ENCODE results near the gene ZNF185.

ZNF185 gene

DNA sequence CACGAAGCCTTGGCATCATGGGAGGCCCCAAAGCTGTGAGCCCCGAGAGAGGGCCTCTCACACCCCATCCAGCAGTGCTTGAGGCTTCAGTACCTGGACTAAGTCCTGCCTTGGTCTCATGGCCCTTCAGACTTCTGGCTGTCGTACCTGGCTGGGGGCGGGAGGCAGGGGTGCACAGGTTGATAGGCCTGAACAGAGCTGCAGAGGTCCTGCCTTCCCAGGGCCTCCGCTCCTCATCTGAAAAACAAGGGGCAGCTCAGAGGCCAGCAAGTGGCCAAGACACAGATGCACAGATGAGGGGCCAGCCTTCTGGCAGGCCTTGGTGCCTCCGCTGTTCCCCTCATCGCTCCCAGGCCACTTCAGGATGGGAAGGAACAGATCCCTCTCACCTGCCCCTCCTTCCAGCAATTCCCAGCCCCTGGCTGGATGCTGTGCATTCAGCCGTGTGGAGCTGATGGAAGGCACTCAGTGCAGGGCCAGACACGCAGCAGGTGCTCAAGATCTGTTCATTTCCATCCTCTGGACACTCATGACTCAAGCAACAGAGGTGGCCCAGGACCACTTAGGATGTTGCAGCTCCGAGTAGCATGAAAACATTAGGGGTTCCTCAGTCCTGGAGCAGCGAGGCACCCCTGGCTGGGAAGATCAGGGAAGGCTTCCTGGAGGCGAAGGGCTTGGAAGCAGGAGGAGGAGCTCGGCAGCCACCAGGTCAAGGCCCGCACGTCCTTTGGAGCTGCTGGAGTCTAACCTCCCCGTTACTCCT lies 1.4 kb downstream of the ZNF185 start:
- TF ChIP-seq FOXP2 (optimal IDR thresholded peaks at IDR 0.05; ENCODE audit: control extremely low read depth, extremely low read length, insufficient read depth) (no peak), POLR2AphosphoS5 (IDR thresholded peaks at IDR 0.05; ENCODE audit: borderline replicate concordance, low read depth, low read length) (no peak), EZH2 (IDR thresholded peaks at IDR 0.05) (no peak)
- H3K4me3 ChIP-seq: no peak overlapping the region
- H3K36me3 ChIP-seq (ENCODE audit: insufficient read depth, low read length): no peaks in the 10 kb centered on the region
- no peaks in the 10 kb centered on the region for H3K9me3 ChIP-seq (ENCODE audit: low read depth, low read length)
- no peak overlapping the region for H3K27ac ChIP-seq
- no peak for DNase-seq (ENCODE audit: low read depth, low spot score)
- H3K9ac ChIP-seq (ENCODE audit: insufficient read length): no peak overlapping the region

DNA sequence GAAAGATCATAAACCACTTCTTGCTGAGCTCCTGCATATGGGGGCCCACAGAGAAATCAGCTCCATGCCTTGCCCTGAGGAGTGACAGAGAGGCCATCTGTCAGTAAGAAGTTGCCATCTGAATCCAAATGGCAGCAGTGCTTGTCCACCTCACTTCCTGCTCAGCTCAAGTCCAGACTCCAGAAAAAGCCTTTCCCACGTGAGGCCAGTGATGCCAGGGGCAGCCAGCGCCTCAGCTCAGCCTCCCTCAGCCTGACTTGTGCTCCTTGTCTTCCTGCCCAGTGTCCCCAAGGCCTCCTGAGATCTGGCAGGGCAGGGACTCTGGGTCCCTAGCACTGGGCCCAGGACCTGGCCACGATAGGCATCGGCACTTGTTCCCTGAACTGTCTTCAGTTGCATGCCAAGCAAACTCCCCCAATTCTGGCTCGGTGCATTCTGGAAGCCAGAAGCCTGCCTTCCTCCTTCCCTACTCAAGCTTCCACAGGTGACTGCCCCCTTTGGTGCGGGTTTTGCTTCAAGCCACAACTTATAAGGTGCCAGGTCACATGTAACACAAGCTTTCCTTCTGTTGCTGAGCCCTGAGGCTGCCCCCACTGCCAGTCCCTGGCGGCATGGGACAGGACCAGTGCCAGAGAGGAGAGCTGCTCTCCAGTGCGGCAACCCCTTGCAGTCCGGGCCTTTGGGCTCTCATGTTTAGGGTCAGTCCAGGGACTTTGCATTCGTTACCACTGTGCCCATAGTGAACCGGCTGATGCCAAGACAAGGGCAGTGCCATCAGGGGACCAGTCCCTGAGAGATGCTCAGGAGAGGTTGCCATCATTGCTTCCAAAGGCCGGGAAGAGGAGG lies 2.2 kb downstream of the ZNF185 start:
- Histone ChIP-seq H3K9ac (ENCODE audit: insufficient read length) (no peak overlapping the region), H3K27ac (no peak overlapping the region), H3K36me3 (ENCODE audit: insufficient read depth, low read length) (no peaks in the 10 kb centered on the region), H3K9me3 (ENCODE audit: low read depth, low read length) (no peaks in the 10 kb centered on the region), H3K4me3 (no peak overlapping the region)
- no peak for DNase-seq (ENCODE audit: low read depth, low spot score)
- no peak for TF ChIP-seq POLR2AphosphoS5 (IDR thresholded peaks at IDR 0.05; ENCODE audit: borderline replicate concordance, low read depth, low read length)

DNA sequence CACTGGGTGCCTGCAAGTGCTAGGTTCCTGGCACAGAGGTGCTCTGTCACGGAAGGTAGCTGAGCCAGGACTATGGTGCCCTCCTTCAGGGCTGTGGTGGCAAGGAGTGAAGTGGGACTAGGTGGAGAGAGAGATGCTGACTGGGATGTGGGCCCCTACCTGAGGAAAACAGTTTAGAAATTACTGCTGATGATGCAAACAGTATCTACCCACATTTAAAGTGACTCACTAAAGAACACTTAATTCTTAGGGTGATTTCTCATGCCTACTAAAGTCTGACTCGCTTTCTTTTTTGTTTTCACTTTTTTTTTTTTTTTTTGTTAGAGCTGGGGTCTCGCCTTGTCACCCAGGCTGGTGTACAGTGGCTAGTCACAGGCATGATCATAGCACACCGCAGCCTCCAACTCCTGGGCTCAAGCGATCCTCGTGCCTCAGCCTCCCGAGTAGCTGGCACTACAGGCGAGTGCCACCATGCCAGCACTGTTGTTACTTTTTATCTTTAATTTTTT lies 3.1 kb downstream of the ZNF185 start:
- Histone ChIP-seq H3K27ac (no peak overlapping the region), H3K4me3 (no peak overlapping the region), H3K9me3 (ENCODE audit: low read depth, low read length) (no peaks in the 10 kb centered on the region), H3K9ac (ENCODE audit: insufficient read length) (no peak overlapping the region), H3K36me3 (ENCODE audit: insufficient read depth, low read length) (no peaks in the 10 kb centered on the region)
- TF ChIP-seq FOXP2 (optimal IDR thresholded peaks at IDR 0.05; ENCODE audit: control extremely low read depth, extremely low read length, insufficient read depth): no peak
- no peak for TF ChIP-seq POLR2AphosphoS5 (IDR thresholded peaks at IDR 0.05; ENCODE audit: borderline replicate concordance, low read depth, low read length)
- no peak for TF ChIP-seq EZH2 (IDR thresholded peaks at IDR 0.05)
- no peak for DNase-seq (ENCODE audit: low read depth, low spot score)

DNA sequence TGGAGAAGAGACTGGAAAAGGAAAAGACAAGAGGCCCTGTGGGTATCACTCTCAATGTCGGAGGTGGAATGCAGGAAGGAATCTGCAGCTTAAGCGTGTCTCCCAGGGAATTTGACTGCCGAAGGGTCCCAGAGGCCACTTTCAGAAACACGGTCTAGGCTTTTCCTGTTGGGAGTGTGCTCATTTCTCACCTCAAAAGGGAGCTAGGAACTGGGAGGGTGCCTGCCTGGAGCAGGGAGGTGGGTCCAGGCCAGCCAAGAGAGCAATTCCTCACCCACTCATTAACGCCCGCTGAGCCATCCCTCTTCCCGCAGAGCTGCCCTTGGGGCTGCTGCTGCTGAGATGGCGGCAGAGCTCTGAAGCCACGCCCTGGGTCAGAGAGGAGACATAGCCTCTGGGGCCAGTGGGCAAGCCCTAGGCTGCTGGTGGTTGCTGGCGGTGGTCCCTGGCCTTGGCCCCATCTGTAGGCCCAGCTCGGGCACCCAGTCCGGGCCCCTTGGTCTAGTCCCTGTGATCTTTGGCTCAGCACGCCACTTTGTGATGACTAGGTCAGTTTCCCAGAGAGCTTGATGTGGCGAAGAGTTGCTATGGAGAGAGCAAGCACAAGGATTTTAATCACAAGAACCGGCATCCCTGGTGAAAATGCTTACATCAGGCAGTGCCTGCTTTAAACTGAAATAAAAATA lies 4.1 kb downstream of the ZNF185 start:
- H3K9me3 ChIP-seq (ENCODE audit: low read depth, low read length): no peaks in the 10 kb centered on the region
- no peak for DNase-seq (ENCODE audit: low read depth, low spot score)
- no peak overlapping the region for H3K9ac ChIP-seq (ENCODE audit: insufficient read length)
- no peak overlapping the region for H3K27ac ChIP-seq
- no peak overlapping the region for H3K4me3 ChIP-seq
- H3K36me3 ChIP-seq (ENCODE audit: insufficient read depth, low read length): no peaks in the 10 kb centered on the region
- no peak for TF ChIP-seq POLR2AphosphoS5 (IDR thresholded peaks at IDR 0.05; ENCODE audit: borderline replicate concordance, low read depth, low read length)
- TF ChIP-seq FOXP2 (optimal IDR thresholded peaks at IDR 0.05; ENCODE audit: control extremely low read depth, extremely low read length, insufficient read depth): no peak
- no peak for TF ChIP-seq EZH2 (IDR thresholded peaks at IDR 0.05)

DNA sequence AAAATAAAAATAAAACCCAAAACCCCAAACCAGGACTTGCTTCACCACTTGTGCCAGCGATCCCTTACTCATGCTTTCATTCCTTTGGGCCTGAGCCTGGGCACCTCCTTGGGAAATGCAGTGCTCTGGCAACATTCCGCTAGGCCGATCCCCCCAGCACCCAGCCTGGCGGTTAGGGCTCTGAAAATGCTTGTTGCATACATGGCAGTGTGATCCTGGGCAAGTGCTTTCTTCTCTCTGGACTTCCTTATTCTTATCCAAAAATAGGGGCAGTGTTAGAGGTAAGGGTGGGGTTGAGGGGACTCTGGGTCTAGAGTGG lies 4.6 kb downstream of the ZNF185 start:
- DNase-seq (ENCODE audit: low read depth, low spot score): no peak
- Histone ChIP-seq H3K9me3 (ENCODE audit: low read depth, low read length) (no peaks in the 10 kb centered on the region), H3K9ac (ENCODE audit: insufficient read length) (no peak overlapping the region), H3K36me3 (ENCODE audit: insufficient read depth, low read length) (no peaks in the 10 kb centered on the region), H3K27ac (no peak overlapping the region), H3K4me3 (no peak overlapping the region)
- TF ChIP-seq POLR2AphosphoS5 (IDR thresholded peaks at IDR 0.05; ENCODE audit: borderline replicate concordance, low read depth, low read length) (no peak), FOXP2 (optimal IDR thresholded peaks at IDR 0.05; ENCODE audit: control extremely low read depth, extremely low read length, insufficient read depth) (no peak), EZH2 (IDR thresholded peaks at IDR 0.05) (no peak)

DNA sequence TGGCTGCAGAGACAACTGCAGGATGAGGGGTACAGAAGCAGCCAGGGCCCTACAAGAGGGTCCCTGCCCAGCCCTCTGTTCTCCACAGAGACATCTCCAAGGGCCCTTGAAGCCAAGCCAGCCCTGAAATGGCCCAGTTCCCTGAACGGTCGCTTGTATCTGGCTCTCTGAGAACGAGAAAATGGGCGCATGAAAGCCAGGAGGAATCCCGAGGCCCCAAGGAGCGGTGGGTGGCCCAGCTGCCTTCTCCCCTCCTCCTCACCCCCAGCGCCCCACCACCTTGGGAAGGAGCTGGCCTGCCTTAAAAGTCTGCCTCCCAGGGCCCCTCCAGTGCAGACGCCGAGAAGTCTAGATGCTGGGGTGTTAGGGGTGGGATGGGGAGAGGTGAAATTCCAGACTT lies 5.7 kb downstream of the ZNF185 start:
- Histone ChIP-seq H3K9me3 (ENCODE audit: low read depth, low read length) (no peaks in the 10 kb centered on the region), H3K9ac (ENCODE audit: insufficient read length) (no peak overlapping the region), H3K4me3 (no peak overlapping the region), H3K36me3 (ENCODE audit: insufficient read depth, low read length) (no peaks in the 10 kb centered on the region), H3K27ac (no peak overlapping the region)
- TF ChIP-seq FOXP2 (optimal IDR thresholded peaks at IDR 0.05; ENCODE audit: control extremely low read depth, extremely low read length, insufficient read depth) (no peak), POLR2AphosphoS5 (IDR thresholded peaks at IDR 0.05; ENCODE audit: borderline replicate concordance, low read depth, low read length) (no peak), EZH2 (IDR thresholded peaks at IDR 0.05) (no peak)
- no peak for DNase-seq (ENCODE audit: low read depth, low spot score)

DNA sequence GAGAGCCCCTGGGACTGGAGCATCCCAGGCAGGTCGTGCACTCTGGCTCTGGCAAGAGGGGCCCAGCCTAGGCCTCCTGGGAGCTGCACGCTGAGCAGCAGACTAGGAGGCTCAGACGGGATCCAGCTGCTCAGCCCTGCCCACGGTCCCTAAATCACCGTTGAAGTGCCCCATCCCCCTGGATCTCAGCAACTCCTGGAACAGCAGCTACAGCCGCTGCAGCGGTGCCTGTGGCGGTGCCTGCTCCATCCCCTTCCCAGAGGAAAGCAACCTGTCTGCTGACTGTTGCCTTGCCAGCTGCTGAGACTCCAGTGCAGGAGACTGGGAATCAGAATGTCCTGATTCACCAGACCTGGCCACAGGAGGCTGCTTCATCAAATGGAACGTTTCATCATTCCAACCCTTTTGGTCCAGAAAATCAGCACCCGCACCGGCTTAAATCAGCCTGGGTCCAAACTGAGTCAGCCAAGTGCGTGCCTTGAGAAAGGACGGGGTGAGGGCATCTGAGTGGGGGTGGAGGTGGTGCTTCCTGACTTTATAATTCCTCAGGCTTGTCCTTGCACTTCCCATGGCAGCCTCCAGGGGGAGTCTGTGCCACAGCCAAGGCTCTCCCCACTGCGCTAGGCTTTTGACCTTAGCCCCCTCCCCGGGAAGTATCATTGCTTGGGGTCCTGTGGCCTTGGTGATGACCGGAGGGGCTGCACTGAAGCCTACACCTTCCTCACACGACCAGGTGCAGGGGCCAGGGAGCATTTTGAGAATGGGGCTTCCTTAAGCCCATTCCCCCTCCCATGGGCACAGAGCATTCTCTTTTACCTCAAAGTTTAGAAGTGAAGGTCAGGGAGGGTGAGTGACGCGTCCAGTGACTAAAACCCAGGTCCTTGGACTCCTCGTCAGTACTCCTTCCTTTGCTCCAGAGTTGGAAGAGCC lies 6.5 kb downstream of the ZNF185 start:
- TF ChIP-seq EZH2 (IDR thresholded peaks at IDR 0.05) (no peak), POLR2AphosphoS5 (IDR thresholded peaks at IDR 0.05; ENCODE audit: borderline replicate concordance, low read depth, low read length) (no peak), FOXP2 (optimal IDR thresholded peaks at IDR 0.05; ENCODE audit: control extremely low read depth, extremely low read length, insufficient read depth) (no peak)
- DNase-seq (ENCODE audit: low read depth, low spot score): no peak
- Histone ChIP-seq H3K9me3 (ENCODE audit: low read depth, low read length) (no peaks in the 10 kb centered on the region), H3K27ac (no peak overlapping the region), H3K9ac (ENCODE audit: insufficient read length) (no peak overlapping the region), H3K36me3 (ENCODE audit: insufficient read depth, low read length) (no peaks in the 10 kb centered on the region), H3K4me3 (no peak overlapping the region)

Measured in SK-N-MC (cell line).